Measurements from ENCODE around the gene MAPK12. TPM values are rescaled to one million over a fixed set of nuclear protein-coding genes. Genes with fewer than 3 reads are reported as not detected.

The MAPK12 gene
- total RNA-seq, 2 donors from 2014 or later: 46.5 to 57.0 TPM

DNA sequence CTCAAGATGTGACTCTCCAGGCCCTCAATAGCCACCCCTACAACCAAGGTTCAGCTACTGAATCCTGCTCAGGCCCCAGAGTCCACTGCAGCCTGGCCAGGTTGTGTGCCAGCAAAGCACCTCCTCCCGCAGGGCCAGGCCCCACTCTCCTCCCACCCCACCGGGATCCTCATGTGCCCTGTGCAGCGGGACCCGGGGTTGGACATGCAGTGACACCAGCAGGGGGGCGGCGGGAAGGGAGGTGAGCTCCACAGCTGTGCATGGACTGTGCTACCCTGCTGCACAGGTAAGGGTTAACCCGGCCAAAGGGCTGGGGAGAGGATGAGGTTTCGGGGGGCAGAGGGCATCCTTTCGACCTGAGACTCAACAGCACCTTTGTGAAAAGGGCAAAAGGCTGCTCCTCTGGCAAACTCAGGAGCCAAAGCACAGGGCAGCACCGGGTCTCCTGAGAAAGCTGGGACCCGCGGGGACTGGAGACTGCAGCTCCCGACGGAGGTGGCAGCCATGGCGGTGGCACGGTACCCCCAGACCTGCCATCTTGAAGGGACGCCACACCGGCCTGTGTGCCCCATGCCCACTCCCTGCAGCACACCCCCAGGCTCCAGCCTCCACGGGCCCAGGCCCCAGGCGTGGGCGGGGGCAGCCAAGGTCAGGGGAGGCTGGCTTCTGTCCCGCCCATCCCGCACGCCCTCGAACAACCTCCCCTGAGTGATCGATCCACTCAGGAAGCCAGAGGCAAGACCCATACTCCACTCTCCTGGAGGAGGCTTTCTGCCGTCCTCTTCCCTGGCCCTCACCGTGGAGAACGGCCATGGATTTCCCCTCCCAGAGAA is 35.4 kb upstream of the MAPK12 start:
- whole genome bisulfite sequencing, 2 experiments (ENCODE audit: insufficient coverage in 1 of 2, insufficient read length in 1 of 2): 91 to 93% methylated on average over 20 to 29 of the region's 29 CpGs
- no peaks in the 10 kb centered on the region for H3K9me3 ChIP-seq (ENCODE audit: control insufficient read depth, low read length)
- Mint-ChIP-seq H3K9me3 (no peaks in the 10 kb centered on the region), H3K4me1 (peaks cover 8% of the 10 kb centered on the region), H3K4me3 (no peak overlapping the region), H3K36me3 (ENCODE audit: low read depth) (no peaks in the 10 kb centered on the region), H3K27ac (no peak overlapping the region), H3K27me3 (ENCODE audit: insufficient read depth) (no peaks in the 10 kb centered on the region)
- H3K36me3 ChIP-seq (ENCODE audit: control insufficient read depth, insufficient read depth, low read length): no peaks in the 10 kb centered on the region
- no peak overlapping the region for H3K4me3 ChIP-seq (ENCODE audit: low read length)
- no peak for DNase-seq
- TF ChIP-seq, protein P1, sequence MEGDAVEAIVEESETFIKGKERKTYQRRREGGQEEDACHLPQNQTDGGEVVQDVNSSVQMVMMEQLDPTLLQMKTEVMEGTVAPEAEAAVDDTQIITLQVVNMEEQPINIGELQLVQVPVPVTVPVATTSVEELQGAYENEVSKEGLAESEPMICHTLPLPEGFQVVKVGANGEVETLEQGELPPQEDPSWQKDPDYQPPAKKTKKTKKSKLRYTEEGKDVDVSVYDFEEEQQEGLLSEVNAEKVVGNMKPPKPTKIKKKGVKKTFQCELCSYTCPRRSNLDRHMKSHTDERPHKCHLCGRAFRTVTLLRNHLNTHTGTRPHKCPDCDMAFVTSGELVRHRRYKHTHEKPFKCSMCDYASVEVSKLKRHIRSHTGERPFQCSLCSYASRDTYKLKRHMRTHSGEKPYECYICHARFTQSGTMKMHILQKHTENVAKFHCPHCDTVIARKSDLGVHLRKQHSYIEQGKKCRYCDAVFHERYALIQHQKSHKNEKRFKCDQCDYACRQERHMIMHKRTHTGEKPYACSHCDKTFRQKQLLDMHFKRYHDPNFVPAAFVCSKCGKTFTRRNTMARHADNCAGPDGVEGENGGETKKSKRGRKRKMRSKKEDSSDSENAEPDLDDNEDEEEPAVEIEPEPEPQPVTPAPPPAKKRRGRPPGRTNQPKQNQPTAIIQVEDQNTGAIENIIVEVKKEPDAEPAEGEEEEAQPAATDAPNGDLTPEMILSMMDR (conservative IDR thresholded peaks at IDR 0.05): no peak
- H3K27ac ChIP-seq (ENCODE audit: low read depth, low read length): no peak overlapping the region
- no peaks in the 10 kb centered on the region for H3K27me3 ChIP-seq (ENCODE audit: control insufficient read depth, insufficient read depth, low read length, poor library complexity, severe bottlenecking)
- peaks cover 15% of the 10 kb centered on the region for H3K4me1 ChIP-seq (ENCODE audit: control insufficient read depth, insufficient read depth, low read length)
- no peak overlapping the region for H3K9ac ChIP-seq (ENCODE audit: extremely low read depth, low read length, poor library complexity, severe bottlenecking)

DNA sequence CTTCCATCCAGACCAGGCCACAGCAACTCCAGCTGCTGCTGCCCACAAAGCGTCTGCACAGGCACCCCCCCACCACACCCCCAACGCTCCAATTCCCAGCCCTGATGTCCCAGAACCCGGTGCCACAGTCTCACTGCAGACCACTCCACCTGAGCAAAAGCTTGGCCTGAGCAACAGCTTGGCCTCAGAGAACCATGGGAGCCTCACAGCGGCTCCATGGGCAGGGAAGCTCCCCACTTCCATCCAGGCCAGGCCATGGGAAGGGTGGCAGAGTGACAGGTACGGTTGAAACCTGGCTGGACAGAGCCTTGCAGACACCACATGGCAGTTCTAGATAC is 32.8 kb upstream of the MAPK12 start:
- no peaks in the 10 kb centered on the region for H3K9me3 ChIP-seq (ENCODE audit: control insufficient read depth, low read length)
- WGBS, 2 experiments (ENCODE audit: insufficient coverage in 1 of 2, insufficient read length in 1 of 2): 71 to 90% methylated on average over 3 to 5 of the region's 5 CpGs
- Mint-ChIP-seq H3K27me3 (ENCODE audit: insufficient read depth) (no peaks in the 10 kb centered on the region), H3K4me3 (no peak overlapping the region), H3K9me3 (no peaks in the 10 kb centered on the region), H3K4me1 (peaks cover 8% of the 10 kb centered on the region), H3K27ac (peak overlapping the region; percentile 72), H3K36me3 (ENCODE audit: low read depth) (peaks cover 2% of the 10 kb centered on the region)
- peaks cover 2% of the 10 kb centered on the region for H3K36me3 ChIP-seq (ENCODE audit: control insufficient read depth, insufficient read depth, low read length)
- no peak overlapping the region for H3K9ac ChIP-seq (ENCODE audit: extremely low read depth, low read length, poor library complexity, severe bottlenecking)
- TF ChIP-seq, protein P1 (conservative IDR thresholded peaks at IDR 0.05): no peak
- H3K27me3 ChIP-seq (ENCODE audit: control insufficient read depth, insufficient read depth, low read length, poor library complexity, severe bottlenecking): no peaks in the 10 kb centered on the region
- H3K4me3 ChIP-seq (ENCODE audit: low read length): no peak overlapping the region
- DNase-seq: no peak
- peak overlapping the region; percentile 10 for H3K27ac ChIP-seq (ENCODE audit: low read depth, low read length)
- peaks cover 15% of the 10 kb centered on the region for H3K4me1 ChIP-seq (ENCODE audit: control insufficient read depth, insufficient read depth, low read length)

DNA sequence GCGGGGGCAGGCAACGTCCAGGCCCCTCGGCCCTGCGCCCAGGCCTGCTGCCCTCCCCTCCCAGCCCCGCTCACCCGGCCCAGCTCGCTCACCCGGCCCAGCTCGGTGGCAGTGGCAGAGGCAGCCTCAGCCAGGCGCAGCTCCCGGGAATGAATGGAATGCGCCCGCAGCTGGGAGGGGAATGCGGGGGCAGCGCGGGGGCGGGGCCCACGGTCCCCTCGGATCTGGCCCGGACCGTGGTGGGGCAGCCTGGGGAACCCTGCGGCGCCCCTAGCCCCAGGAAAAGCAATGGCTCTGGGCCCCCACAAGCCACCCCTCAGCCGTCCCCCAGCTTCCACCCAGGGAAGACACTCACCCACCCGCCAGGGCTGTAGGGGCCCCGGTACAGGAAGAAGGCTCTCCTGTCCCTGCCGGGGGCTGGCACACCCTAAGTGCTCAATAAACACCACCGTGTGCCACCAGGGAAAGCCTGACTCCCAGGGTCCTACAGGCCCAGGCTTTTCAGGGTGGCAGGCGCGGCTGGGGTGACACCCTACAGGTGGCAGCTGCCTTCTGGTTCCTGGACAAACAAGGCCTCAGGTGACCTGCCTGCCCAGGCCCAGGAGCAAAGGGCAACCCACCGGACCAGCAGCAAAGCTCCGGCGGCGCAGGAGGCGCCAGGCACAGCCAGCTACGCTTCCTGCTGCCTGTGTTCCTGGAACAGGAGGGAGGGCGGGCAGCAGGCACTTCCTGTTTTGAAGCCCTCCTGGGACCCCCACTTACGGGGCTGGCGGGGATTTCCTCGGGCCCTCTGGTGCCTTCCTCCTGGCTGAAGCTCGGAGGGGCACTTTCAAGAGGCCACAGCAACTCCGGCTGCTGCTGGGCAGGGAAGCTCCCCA is 32.2 kb upstream of the MAPK12 start:
- H3K27ac ChIP-seq (ENCODE audit: low read depth, low read length): peak overlapping the region; percentile 79
- Mint-ChIP-seq H3K27ac (peak overlapping the region; percentile 72), H3K36me3 (ENCODE audit: low read depth) (peaks cover 5% of the 10 kb centered on the region), H3K27me3 (ENCODE audit: insufficient read depth) (no peaks in the 10 kb centered on the region), H3K4me1 (peaks cover 8% of the 10 kb centered on the region), H3K9me3 (no peaks in the 10 kb centered on the region), H3K4me3 (no peak overlapping the region)
- H3K4me3 ChIP-seq (ENCODE audit: low read length): peak overlapping the region; percentile 66
- peak; percentile 95 for DNase-seq
- H3K27me3 ChIP-seq (ENCODE audit: control insufficient read depth, insufficient read depth, low read length, poor library complexity, severe bottlenecking): no peaks in the 10 kb centered on the region
- H3K4me1 ChIP-seq (ENCODE audit: control insufficient read depth, insufficient read depth, low read length): peaks cover 15% of the 10 kb centered on the region
- TF ChIP-seq, protein P1 (conservative IDR thresholded peaks at IDR 0.05): no peak
- peak overlapping the region; percentile 69 for H3K9ac ChIP-seq (ENCODE audit: extremely low read depth, low read length, poor library complexity, severe bottlenecking)
- 44 to 68% methylated on average over 16 to 42 of the region's 42 CpGs for WGBS, 2 experiments (ENCODE audit: insufficient coverage in 1 of 2, insufficient read length in 1 of 2)
- no peaks in the 10 kb centered on the region for H3K9me3 ChIP-seq (ENCODE audit: control insufficient read depth, low read length)
- peaks cover 6% of the 10 kb centered on the region for H3K36me3 ChIP-seq (ENCODE audit: control insufficient read depth, insufficient read depth, low read length)
